Activated CD4-positive, alpha-beta T cell treated with anti-CD3 and anti-CD28 coated beads, Interleukin-2, Interleukin-6, amounts not matched to agents 100 ng/mL and 50 ng/mL, durations not matched to agents 16 hours and 8 hours (primary cell): ENCODE measurements around the gene CANT1.
"Not testable (repeated sequence)": the region's sequence is repeated elsewhere in the genome, so short reads cannot be mapped to it uniquely, and the experiment has no call there.

Source experiments
- DNase-seq: peaks from one replicate; pipeline ENCODE4 v3.0.0-alpha.2; 2020

Gene CANT1

GRCh38 chr17:79027274-79027924, 17.8 kb upstream of the CANT1 start:
- no peak for DNase-seq

GRCh38 chr17:79026376-79027273, 17.1 kb upstream of the CANT1 start:
- DNase-seq = no peak

- DNase-seq = no peak
Measured at GRCh38 chr17:79024901-79025737, 15.6 kb upstream of the CANT1 start.

GRCh38 chr17:79023886-79024771, 14.6 kb upstream of the CANT1 start, which contains the start of gene C1QTNF1:
Gene C1QTNF1, plus strand, starts transcription at chr17:79024169. Its CDS starts 19,800 bp downstream, at chr17:79043969.
- no peak for DNase-seq

DNA sequence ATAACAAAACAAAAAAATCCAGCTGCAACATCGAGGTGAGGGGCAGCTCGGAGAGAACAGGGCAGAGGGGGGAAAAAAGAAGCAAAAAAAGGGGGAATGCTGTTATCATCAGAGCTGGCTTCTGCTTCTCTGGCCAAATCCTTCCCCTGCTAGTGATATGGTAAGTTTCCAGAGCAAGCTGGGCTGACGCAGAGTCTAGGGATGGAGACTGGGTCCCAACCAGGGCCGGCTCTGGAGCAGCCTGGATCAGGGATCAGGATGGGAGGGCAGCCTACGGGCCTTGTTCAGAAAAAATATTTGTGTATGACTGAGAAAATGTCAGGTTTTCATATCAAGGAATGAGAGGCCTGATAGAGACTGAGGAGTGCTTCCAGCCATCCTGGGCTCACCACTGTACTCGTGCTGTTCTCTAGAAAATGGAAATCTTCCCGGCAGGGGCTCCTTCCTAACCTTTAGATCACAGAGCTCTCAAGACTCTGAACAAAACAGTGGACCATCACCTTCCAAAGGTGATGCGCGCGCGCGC, 13.7 kb upstream of the CANT1 start:
- no peak for DNase-seq

GRCh38 chr17:79022507-79022991, 13.0 kb upstream of the CANT1 start:
- no peak for DNase-seq

- not testable (repeated sequence) for DNase-seq
Measured at GRCh38 chr17:79021929-79022328, 12.4 kb upstream of the CANT1 start.

DNA sequence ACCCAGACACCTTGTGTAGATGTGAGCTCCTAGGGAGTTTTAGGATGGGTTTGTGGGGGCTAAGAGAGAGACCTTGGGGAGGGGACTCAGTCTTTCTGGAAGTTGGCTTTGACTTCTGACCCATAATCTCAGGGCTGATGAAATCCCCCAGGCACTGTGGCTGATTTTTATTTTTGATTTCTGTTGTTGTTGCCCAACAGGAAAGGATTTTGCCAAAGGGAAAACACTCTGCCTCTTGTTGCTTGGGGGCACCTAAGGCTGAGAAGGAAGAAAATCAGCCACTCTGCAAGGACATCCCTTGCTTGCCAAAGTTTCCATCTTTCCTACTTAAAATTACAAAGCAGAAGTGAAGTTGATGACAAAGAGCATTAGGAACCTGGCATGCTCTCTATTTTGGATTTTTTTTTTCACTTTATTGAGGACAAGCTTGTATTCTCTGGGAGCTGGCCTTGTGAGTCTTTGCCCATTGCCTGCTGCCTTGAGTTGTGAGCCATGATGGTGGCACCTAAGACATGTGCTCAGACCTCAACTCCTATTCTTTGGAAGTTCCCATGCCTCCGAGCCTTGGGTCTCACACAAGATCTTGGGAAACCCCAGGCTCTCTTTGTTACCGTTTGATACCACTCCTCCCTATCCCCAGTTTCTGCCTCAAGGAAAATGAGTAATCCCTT, 11.2 kb upstream of the CANT1 start:
- DNase-seq = no peak

- peak; percentile 42 for DNase-seq
Measured at GRCh38 chr17:79019632-79020584, 10.3 kb upstream of the CANT1 start.

- DNase-seq = no peak
Measured at GRCh38 chr17:79019261-79019631, 9.7 kb upstream of the CANT1 start.

- DNase-seq = no peak
Measured at GRCh38 chr17:79018370-79018695, 8.8 kb upstream of the CANT1 start.

GRCh38 chr17:79017546-79018369, 8.2 kb upstream of the CANT1 start:
- no peak for DNase-seq

DNA sequence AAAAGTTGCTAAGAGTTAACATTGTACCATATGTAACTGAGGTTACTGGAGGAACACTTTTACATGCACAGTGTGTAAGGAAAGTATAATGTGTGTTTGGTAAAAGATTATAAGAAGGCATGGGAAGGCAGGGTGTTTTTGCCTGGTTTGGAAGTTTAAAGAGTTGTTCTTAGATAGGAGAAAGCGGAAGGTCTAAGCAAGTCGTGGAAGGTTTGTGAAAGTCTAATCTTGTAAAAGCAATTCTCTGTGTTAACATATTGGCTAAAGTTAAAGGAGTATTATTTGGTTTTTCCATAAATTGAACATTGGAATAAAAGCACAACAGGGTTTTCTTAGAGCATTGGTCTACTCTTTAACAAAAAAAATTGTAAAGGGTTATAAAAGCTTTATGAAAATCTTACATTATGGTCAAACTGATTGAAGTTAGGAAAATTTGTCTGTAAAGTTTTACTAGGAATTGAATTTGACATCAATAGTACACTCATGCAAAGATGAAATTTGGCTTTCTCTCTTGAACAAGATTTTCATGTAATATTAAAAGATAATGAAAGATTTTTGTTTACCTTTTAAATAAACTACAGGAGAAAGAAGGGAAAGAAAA, 4.7 kb upstream of the CANT1 start:
- DNase-seq = no peak

GRCh38 chr17:79012563-79013134, 3.1 kb upstream of the CANT1 start:
- no peak for DNase-seq

DNA sequence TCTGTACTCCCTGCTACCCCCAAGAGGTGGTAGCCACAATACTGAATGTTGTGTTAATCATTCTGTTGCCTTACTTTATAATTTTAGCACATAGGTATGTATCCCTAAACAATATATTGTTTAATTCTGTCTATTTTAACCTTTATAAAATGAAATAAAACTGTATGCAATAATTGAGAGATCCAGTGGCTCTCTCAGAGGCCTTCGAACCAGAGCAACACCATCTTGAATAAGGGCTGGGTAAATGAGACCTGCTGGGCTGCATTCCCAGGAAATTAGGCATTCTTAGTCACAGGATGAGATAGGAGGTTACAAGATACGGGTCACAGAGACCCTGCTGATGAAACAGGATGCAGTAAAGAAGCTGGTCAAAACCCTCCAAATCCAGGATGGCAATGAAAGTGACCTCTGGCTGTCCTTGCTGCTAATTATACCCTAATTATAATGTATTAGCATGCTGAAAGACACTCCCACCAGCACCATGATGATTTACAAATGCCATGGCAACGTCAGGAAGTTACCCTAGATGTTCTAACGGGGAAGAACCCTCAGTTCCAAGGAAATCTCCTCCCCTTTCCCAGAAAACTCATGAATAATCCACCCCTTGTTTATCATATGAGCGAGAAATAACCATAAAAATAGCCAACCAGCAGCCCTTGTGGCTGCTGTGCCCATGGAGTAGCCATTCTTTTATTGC, 2.0 kb upstream of the CANT1 start:
- no peak for DNase-seq

DNA sequence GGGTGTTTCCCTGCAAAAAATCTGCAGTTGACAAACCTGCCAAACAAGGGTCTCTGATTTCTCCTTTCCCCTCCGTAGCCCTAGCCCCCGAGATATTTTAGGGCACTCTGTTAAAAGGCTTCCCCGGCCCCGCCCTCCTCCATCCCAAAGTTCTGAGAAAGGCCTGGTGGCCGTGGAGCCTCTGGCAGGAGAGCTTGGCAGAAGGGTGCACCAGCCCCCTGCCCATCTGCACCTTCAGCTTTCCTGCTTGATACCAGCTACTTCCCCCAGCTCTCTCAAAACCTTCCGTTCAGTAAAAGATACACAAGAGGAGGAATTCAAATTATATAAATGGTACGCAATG, 711 bp upstream of the CANT1 start:
- DNase-seq = no peak

- no peak for DNase-seq
Measured at GRCh38 chr17:79008666-79009387, 737 bp downstream of the CANT1 start.
